ENCODE data around the gene LRRC31.

The LRRC31 gene

GRCh38 chr3:169857811-169858210, 11.9 kb downstream of the LRRC31 start:
- ChIA-PET POLR2A (no interaction called here), CTCF (no interaction called here)
- TF ChIP-seq LEF1 (IDR thresholded peaks at IDR 0.05; ENCODE audit: borderline replicate concordance): no peak
- TF ChIP-seq NFRKB (IDR thresholded peaks at IDR 0.05): no peak
- no peak for TF ChIP-seq SUZ12 (IDR thresholded peaks at IDR 0.05)
- no peak for TF ChIP-seq ARNT (IDR thresholded peaks at IDR 0.05)
- no peak for TF ChIP-seq L3MBTL2 (conservative IDR thresholded peaks at IDR 0.05)
- TF ChIP-seq PKNOX1 (IDR thresholded peaks at IDR 0.05): no peak
- TF ChIP-seq ZNF384 (IDR thresholded peaks at IDR 0.05): no peak
- no peak for TF ChIP-seq CTBP1 (IDR thresholded peaks at IDR 0.05; ENCODE audit: borderline replicate concordance)
- TF ChIP-seq HDGF (IDR thresholded peaks at IDR 0.05; ENCODE audit: borderline replicate concordance): no peak
- no peak for TF ChIP-seq SP1 (IDR thresholded peaks at IDR 0.05)
- no peak for TF ChIP-seq FOXA1 (IDR thresholded peaks at IDR 0.05)
- TF ChIP-seq ELF4 (IDR thresholded peaks at IDR 0.05): no peak
- no peak for TF ChIP-seq FOXK2 (IDR thresholded peaks at IDR 0.05)
- TF ChIP-seq BHLHE40 (IDR thresholded peaks at IDR 0.05; ENCODE audit: borderline replicate concordance): no peak
- no peak for DNase-seq (ENCODE audit: extremely low spot score)

- no peak for TF ChIP-seq ARNT (IDR thresholded peaks at IDR 0.05)
- TF ChIP-seq ELF4 (IDR thresholded peaks at IDR 0.05): no peak
- no peak for TF ChIP-seq FOXK2 (IDR thresholded peaks at IDR 0.05)
- no peak for TF ChIP-seq CTBP1 (IDR thresholded peaks at IDR 0.05; ENCODE audit: borderline replicate concordance)
- TF ChIP-seq HDGF (IDR thresholded peaks at IDR 0.05; ENCODE audit: borderline replicate concordance): no peak
- TF ChIP-seq ZNF384 (IDR thresholded peaks at IDR 0.05): no peak
- TF ChIP-seq PKNOX1 (IDR thresholded peaks at IDR 0.05): no peak
- TF ChIP-seq FOXM1 (IDR thresholded peaks at IDR 0.05; ENCODE audit: borderline replicate concordance): no peak
- no peak for DNase-seq (ENCODE audit: extremely low spot score)
- ChIA-PET POLR2A (no interaction called here), CTCF (no interaction called here)
Measured at GRCh38 chr3:169855514-169855913, 14.2 kb downstream of the LRRC31 start.

- TF ChIP-seq FOXM1 (IDR thresholded peaks at IDR 0.05; ENCODE audit: borderline replicate concordance): no peak
- no peak for TF ChIP-seq ZNF384 (IDR thresholded peaks at IDR 0.05)
- no peak for TF ChIP-seq FOXK2 (IDR thresholded peaks at IDR 0.05)
- no peak for TF ChIP-seq NFRKB (IDR thresholded peaks at IDR 0.05)
- no peak for TF ChIP-seq PKNOX1 (IDR thresholded peaks at IDR 0.05)
- TF ChIP-seq TARDBP (IDR thresholded peaks at IDR 0.05): no peak
- no peak for TF ChIP-seq SUZ12 (IDR thresholded peaks at IDR 0.05)
- TF ChIP-seq L3MBTL2 (conservative IDR thresholded peaks at IDR 0.05): no peak
- no peak for TF ChIP-seq FOXA1 (IDR thresholded peaks at IDR 0.05)
- no peak for TF ChIP-seq BHLHE40 (IDR thresholded peaks at IDR 0.05; ENCODE audit: borderline replicate concordance)
- TF ChIP-seq ARNT (IDR thresholded peaks at IDR 0.05): no peak
- TF ChIP-seq ELF4 (IDR thresholded peaks at IDR 0.05): no peak
- no peak for TF ChIP-seq CTBP1 (IDR thresholded peaks at IDR 0.05; ENCODE audit: borderline replicate concordance)
- DNase-seq (ENCODE audit: extremely low spot score): no peak
- CTCF ChIA-PET: no interaction called here
- POLR2A ChIA-PET: no interaction called here
Measured at GRCh38 chr3:169850618-169851017, 19.1 kb downstream of the LRRC31 start.

- CTCF ChIA-PET: no interaction called here
- POLR2A ChIA-PET: no interaction called here
- TF ChIP-seq LEF1 (IDR thresholded peaks at IDR 0.05; ENCODE audit: borderline replicate concordance) (no peak), NFRKB (IDR thresholded peaks at IDR 0.05) (no peak), HDGF (IDR thresholded peaks at IDR 0.05; ENCODE audit: borderline replicate concordance) (no peak), ZNF384 (IDR thresholded peaks at IDR 0.05) (no peak), FOXM1 (IDR thresholded peaks at IDR 0.05; ENCODE audit: borderline replicate concordance) (no peak), FOXK2 (IDR thresholded peaks at IDR 0.05) (no peak), TARDBP (IDR thresholded peaks at IDR 0.05) (no peak), BHLHE40 (IDR thresholded peaks at IDR 0.05; ENCODE audit: borderline replicate concordance) (no peak), SUZ12 (IDR thresholded peaks at IDR 0.05) (no peak), PKNOX1 (IDR thresholded peaks at IDR 0.05) (no peak), FOXA1 (IDR thresholded peaks at IDR 0.05) (no peak), L3MBTL2 (conservative IDR thresholded peaks at IDR 0.05) (no peak), SP1 (IDR thresholded peaks at IDR 0.05) (no peak), ELF4 (IDR thresholded peaks at IDR 0.05) (no peak), CTBP1 (IDR thresholded peaks at IDR 0.05; ENCODE audit: borderline replicate concordance) (no peak), ARNT (IDR thresholded peaks at IDR 0.05) (no peak)
- DNase-seq (ENCODE audit: extremely low spot score): no peak
Measured at GRCh38 chr3:169848741-169849140, 21.0 kb downstream of the LRRC31 start.

- TF ChIP-seq FOXK2 (IDR thresholded peaks at IDR 0.05): no peak
- no peak for TF ChIP-seq SUZ12 (IDR thresholded peaks at IDR 0.05)
- no peak for TF ChIP-seq L3MBTL2 (conservative IDR thresholded peaks at IDR 0.05)
- POLR2A ChIA-PET: no interaction called here
- DNase-seq (ENCODE audit: extremely low spot score): no peak
- CTCF ChIA-PET: no interaction called here
Measured at GRCh38 chr3:169847896-169848295, 21.8 kb downstream of the LRRC31 start.

GRCh38 chr3:169846458-169847193, 23.1 kb downstream of the LRRC31 start:
- ChIA-PET POLR2A (no interaction called here), CTCF (no interaction called here)
- no peak for DNase-seq (ENCODE audit: extremely low spot score)
- no peak for TF ChIP-seq TARDBP (IDR thresholded peaks at IDR 0.05)
- no peak for TF ChIP-seq L3MBTL2 (conservative IDR thresholded peaks at IDR 0.05)
- no peak for TF ChIP-seq SP1 (IDR thresholded peaks at IDR 0.05)
- TF ChIP-seq CTBP1 (IDR thresholded peaks at IDR 0.05; ENCODE audit: borderline replicate concordance): no peak
- TF ChIP-seq FOXM1 (IDR thresholded peaks at IDR 0.05; ENCODE audit: borderline replicate concordance): no peak
- no peak for TF ChIP-seq LEF1 (IDR thresholded peaks at IDR 0.05; ENCODE audit: borderline replicate concordance)
- no peak for TF ChIP-seq PKNOX1 (IDR thresholded peaks at IDR 0.05)
- TF ChIP-seq ZNF384 (IDR thresholded peaks at IDR 0.05): no peak
- no peak for TF ChIP-seq NFRKB (IDR thresholded peaks at IDR 0.05)
- no peak for TF ChIP-seq SUZ12 (IDR thresholded peaks at IDR 0.05)
- TF ChIP-seq ARNT (IDR thresholded peaks at IDR 0.05): no peak
- no peak for TF ChIP-seq FOXA1 (IDR thresholded peaks at IDR 0.05)
- TF ChIP-seq FOXK2 (IDR thresholded peaks at IDR 0.05): no peak
- TF ChIP-seq BHLHE40 (IDR thresholded peaks at IDR 0.05; ENCODE audit: borderline replicate concordance): no peak
- TF ChIP-seq ELF4 (IDR thresholded peaks at IDR 0.05): no peak

Measured in HEK293T (cell line).